Aorta (tissue), 5 donors: Measurements from ENCODE around the gene PRR7. TPM values are rescaled to one million over a fixed set of nuclear protein-coding genes. Genes with fewer than 3 reads are reported as not detected.

ENCODE experiments used
- ATAC-seq: fragments of 200-7000 bp; cut with Tn5 transposase; one replicate; pipeline ENCODE4 v1.9.1; 2022; ENCODE audit warnings: moderate library complexity; ENCODE audit not compliant: low FRiP score
- DNase-seq, 2 donors: peaks; one replicate each; pipeline ENCODE4 v3.0.0-alpha.2; 2020
- H3K27ac ChIP-seq, 2 donors: one replicate each; pipeline ENCODE4 v1.5.1; 2013; ENCODE audit warnings: low read length in 2 of 2, mild to moderate bottlenecking in 2 of 2, moderate library complexity in 2 of 2, control low read depth in 1 of 2, inconsistent platforms in 1 of 2, low read depth in 1 of 2
- H3K27me3 ChIP-seq, 2 donors: one replicate each; pipeline ENCODE4 v1.6.1; 2013; ENCODE audit warnings: control low read depth in 1 of 2, low read length in 1 of 2, mild to moderate bottlenecking in 1 of 2, moderate library complexity in 1 of 2; ENCODE audit not compliant: insufficient read depth in 2 of 2, control insufficient read depth in 1 of 2
- H3K36me3 ChIP-seq, 2 donors: one replicate each; pipeline ENCODE4 v1.6.1; 2013; ENCODE audit warnings: control low read depth in 1 of 2, low read length in 1 of 2, mild to moderate bottlenecking in 1 of 2; ENCODE audit not compliant: insufficient read depth in 2 of 2, control insufficient read depth in 1 of 2
- H3K4me1 ChIP-seq, 2 donors: one replicate each; pipeline ENCODE4 v1.6.1; 2013; ENCODE audit warnings: low read length in 2 of 2, control low read depth in 1 of 2, mild to moderate bottlenecking in 1 of 2, moderate library complexity in 1 of 2; ENCODE audit not compliant: insufficient read depth in 2 of 2, control insufficient read depth in 1 of 2
- H3K4me3 ChIP-seq, 2 donors: one replicate each; pipeline ENCODE4 v1.5.1; 2013; ENCODE audit warnings: low read length in 2 of 2, control low read depth in 1 of 2, mild to moderate bottlenecking in 1 of 2
- H3K9me3 ChIP-seq: one replicate; pipeline ENCODE4 v1.6.1; 2013; ENCODE audit warnings: mild to moderate bottlenecking, low read length; ENCODE audit not compliant: control insufficient read depth
- WGBS, 2 donors: extraction: QIAGEN DNeasy Blood & Tissue Kit; methylation state at CpG; one replicate each; pipeline ENCODE4 v1.1.7; 2013; 5-methylcytosine and 5-hydroxymethylcytosine counted together
- intact Hi-C, 2 donors: fragments of 100-400 bp; cut with DNase I; formaldehyde crosslinking; loops; one replicate each; pipeline versions ENCODE4 v1.14.2 to v1.15.0; 2022
- long read RNA-seq, 2 donors: library from polyadenylated mRNA; unstranded; transcript quantifications; one replicate each; pipeline ENCODE4 v2.0.0, GENCODE V29; 2020 to 2021
- polyA plus RNA-seq, 2 donors: library from polyadenylated mRNA; stranded (reverse); fragments of 200-250 nt; gene quantifications; one replicate each; pipeline ENCODE4 v1.2.3, GENCODE V29; 2013
- total RNA-seq, 2 donors: library from RNA; stranded (reverse); fragmentation: NEBNext Ultra II Directional; extraction: Animal tissue kit (Norgen Biotek cat#: 25700); gene quantifications; one replicate each; pipeline ENCODE4 v1.2.1, GENCODE V29; 2021
- donor health status: healthy with polysubstance abuse.
- donor health status: Bipolar disorder and iron deficiency.
- donor health status: DM: no; HTN: no; CAD: no.
- donor health status: DM: no; HTN: no; CAD: no.
- donor health status: DM: yes; HTN: yes; CAD: no.

The PRR7 gene
- 1 to 10 TPM; 1.9 to 2.0 TPM for total RNA-seq
- under 1 TPM in 1 of 2 donors, not detected in 1; 0.74 TPM for polyA plus RNA-seq
- long read RNA-seq, donor 1, partial matches to known transcripts = 1 of 2 reads
- long read RNA-seq, donor 1, other reads (novel, unspliced or antisense) = 1 of 2 reads
- long read RNA-seq, donor 2, partial matches to known transcripts = 1 of 4 reads
- long read RNA-seq, donor 2, other reads (novel, unspliced or antisense) = 3 of 4 reads

DNA sequence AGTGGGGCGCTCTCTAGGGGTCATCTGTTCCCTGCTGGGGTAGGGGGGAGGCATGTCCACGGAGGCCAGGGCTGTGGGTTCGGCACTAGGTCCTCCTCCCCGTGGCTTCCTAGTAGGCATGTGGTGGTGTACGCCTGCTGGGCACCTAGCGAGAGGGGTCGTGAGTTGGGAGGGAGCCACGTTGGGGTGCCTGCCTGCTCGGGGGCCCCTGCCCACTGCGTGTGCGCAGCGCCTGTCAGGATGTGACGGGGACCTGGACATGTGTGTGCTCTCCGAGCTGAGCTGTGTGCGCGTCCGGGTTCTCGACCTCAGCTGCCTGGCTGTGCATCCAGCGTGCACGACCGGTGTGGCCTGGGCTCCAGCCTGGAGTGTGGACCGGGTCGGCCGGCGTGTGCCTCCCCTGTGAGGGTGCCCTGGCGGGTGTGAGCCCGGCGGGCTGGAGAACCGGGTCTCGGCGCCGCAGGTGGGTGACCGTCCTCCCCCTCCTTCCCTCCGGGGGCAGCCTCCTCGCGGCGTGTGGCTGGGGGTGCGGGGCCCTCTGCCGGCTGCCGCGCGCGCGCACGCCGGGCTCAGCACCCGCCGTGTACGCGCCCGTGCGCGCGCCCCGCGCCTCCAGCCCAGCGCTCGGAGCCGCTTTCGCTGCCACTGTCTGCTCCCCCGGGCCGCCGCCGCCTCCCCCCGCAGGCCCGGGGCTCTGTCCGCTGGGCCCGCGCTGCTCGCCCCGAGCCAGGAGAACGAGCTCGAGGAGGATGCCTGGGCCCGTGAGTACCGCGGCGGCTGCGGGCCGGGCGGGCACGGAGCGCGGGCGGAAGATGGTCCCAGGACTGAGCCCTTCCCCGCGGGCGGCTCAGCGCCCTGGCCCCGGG lies at the start of gene PRR7:
TSS of gene PRR7 (plus strand) at position 615 of the 866 bp plus-strand sequence. CDS start 8,254 bp downstream, outside the sequence.
- H3K27ac ChIP-seq = no peak within 1 kb of the TSS
- H3K27me3 ChIP-seq = no peaks in the 10 kb centered on the region

GRCh38 chr5:177397875-177398390 lies 48.7 kb upstream of the PRR7 start:
- ATAC-seq (no peak), DNase-seq (no peak)
- H3K9me3 ChIP-seq = no peaks in the 10 kb centered on the region
- H3K27me3 ChIP-seq = no peaks in the 10 kb centered on the region
- H3K4me3 ChIP-seq = no peak overlapping the region
- H3K36me3 ChIP-seq = no peaks in the 10 kb centered on the region
- WGBS, 2 donors = 89 to 91% methylated on average over 14 to 16 of the region's 16 CpGs
- no peaks in the 10 kb centered on the region for H3K4me1 ChIP-seq
- no peak overlapping the region for H3K27ac ChIP-seq
- intact Hi-C loops = no loop called here

More for the DNA sequence above, at the start of gene PRR7:
- H3K36me3 ChIP-seq = no peaks in the 10 kb centered on the region
- no peaks in the 10 kb centered on the region for H3K9me3 ChIP-seq
- WGBS, 2 donors = 1% methylated on average over 56 to 89 of the region's 89 CpGs
- intact Hi-C loops = no loop called here
- peak; percentile 61 for ATAC-seq
- H3K4me3 ChIP-seq = peak within 1 kb of the TSS; percentile 29 to 41
- peak; percentile 74 to 89 for DNase-seq
- H3K4me1 ChIP-seq = no peaks in the 10 kb centered on the region

DNA sequence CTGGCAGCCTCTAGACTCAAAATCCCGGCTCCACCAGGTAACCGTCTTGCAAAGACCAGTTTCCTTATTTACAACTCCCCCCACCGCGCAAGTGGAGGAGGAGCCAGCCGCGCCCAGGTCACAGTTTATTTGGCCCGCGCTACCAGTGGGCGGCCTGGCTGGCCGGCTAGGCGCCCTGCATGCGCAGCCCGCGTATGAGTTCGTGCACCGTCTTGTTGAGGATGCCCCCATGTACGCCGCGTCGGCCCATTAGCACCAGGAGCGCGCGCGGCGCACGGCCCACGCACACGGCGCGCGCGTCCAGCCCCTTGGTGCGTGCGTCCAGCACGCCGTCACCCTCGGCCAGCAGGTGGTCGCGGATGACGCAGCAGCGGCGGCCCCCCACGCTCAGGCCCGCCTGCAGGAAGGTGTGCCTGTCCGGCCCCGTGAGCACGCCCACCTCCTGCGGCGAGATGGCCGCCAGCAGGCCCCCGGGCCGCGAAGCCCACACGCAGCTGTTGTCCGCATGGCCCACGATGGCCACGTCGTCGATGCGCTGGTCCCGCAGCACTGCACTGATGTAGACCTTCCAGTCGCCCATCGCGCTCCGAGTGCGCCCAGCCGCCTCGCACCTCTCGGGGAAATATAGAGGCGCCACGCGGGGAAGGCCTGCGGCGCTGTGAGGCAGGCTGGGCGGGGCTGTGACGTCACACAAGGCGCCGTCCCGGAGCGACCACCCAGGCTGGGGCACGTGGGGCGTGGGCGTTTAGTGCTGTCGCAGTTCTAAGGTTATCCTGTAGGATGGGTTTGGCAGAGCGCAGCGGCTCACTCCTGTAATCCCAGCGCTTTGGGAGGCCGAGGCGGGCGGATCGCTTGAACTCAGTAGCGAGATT lies 46.4 kb upstream of the PRR7 start, which contains the start of gene PFN3:
TSS of gene PFN3 (minus strand) at position 665 of the 872 bp plus-strand sequence. CDS start at position 580, 85 bp downstream.
- no peak within 1 kb of the TSS for H3K4me3 ChIP-seq

GRCh38 chr5:177402271-177403043 lies 44.2 kb upstream of the PRR7 start:
- intact Hi-C loops = no loop called here
- Histone ChIP-seq H3K36me3 (no peaks in the 10 kb centered on the region), H3K27ac (no peak overlapping the region), H3K4me3 (no peak overlapping the region), H3K9me3 (no peaks in the 10 kb centered on the region), H3K4me1 (no peaks in the 10 kb centered on the region), H3K27me3 (peaks cover 0 to 3% of the 10 kb centered on the region in 2 donors)
- no peak for ATAC-seq
- peak; percentile 55 to 84 for DNase-seq
- WGBS, 2 donors = 4 to 6% methylated on average over 44 to 49 of the region's 49 CpGs

More for the DNA sequence above, 46.4 kb upstream of the PRR7 start, which contains the start of gene PFN3:
- H3K4me1 ChIP-seq = no peaks in the 10 kb centered on the region
- H3K27me3 ChIP-seq = peaks cover 0 to 3% of the 10 kb centered on the region in 2 donors
- ATAC-seq (no peak), DNase-seq (no peak)
- 8 to 11% methylated on average over 89 to 92 of the region's 92 CpGs for WGBS, 2 donors
- intact Hi-C loops = no loop called here
- no peak within 1 kb of the TSS for H3K27ac ChIP-seq
- no peaks in the 10 kb centered on the region for H3K9me3 ChIP-seq
- no peaks in the 10 kb centered on the region for H3K36me3 ChIP-seq

- peak; percentile 3 for ATAC-seq
- H3K4me3 ChIP-seq = no peak overlapping the region
- peaks cover 0 to 3% of the 10 kb centered on the region in 2 donors for H3K27me3 ChIP-seq
- H3K4me1 ChIP-seq = no peaks in the 10 kb centered on the region
- H3K27ac ChIP-seq = no peak overlapping the region
- no peaks in the 10 kb centered on the region for H3K9me3 ChIP-seq
- WGBS, 2 donors = 2% methylated on average over 48 to 61 of the region's 61 CpGs
- H3K36me3 ChIP-seq = no peaks in the 10 kb centered on the region
- intact Hi-C loops = no loop called here
- DNase-seq = no peak
These were observed 43.4 kb upstream of the PRR7 start for GRCh38 chr5:177403102-177403791.

DNA sequence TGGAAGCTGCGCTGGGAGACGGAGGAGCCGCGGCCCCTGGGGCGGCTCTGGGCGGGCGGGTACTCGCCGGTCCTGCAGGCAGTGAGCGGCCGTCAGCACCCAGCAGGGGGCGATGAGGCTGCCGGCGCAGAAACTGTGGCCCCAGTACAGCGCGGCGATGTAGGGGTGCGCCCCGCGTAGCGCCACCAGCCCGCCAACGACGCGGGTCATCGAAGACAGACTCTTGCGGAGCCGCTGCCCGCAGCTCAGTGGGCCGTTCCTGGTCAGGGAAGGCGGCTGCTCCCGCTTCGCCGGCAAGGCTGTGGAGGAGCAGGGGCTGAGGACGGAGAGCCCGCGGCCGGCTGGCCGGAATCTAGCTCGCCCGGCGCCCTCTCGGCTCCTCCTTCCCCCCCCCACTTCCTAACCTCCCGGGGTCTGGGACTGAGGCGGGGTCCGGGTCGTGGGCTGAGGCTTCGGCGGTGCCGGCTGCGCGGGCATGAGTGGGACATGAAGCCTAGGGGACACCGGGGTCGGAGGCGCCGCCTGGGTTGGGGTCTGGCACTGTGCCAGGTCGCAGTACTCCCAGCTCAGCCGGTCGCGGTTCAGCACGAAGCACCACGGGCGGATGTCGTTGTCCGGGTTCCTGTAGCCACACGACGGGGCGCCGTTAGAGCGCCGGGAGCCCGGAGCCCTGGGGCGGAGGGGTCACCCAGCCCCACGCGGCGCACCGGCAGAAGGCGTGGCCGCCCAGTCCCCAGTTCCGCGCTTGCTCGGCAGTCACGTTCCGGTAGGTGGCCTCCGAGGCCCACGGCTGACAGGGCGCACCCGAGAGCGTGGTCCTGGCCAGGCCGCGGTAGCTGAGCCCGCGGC lies 42.6 kb upstream of the PRR7 start:
- Histone ChIP-seq H3K27me3 (peaks cover 0 to 3% of the 10 kb centered on the region in 2 donors), H3K4me1 (no peaks in the 10 kb centered on the region), H3K9me3 (no peaks in the 10 kb centered on the region), H3K27ac (no peak overlapping the region), H3K4me3 (peak overlapping the region in 1 of 2 donors; percentile 0), H3K36me3 (no peaks in the 10 kb centered on the region)
- WGBS, 2 donors = 0% methylated on average over 84 to 93 of the region's 93 CpGs
- ATAC-seq (peak; percentile 95), DNase-seq (peak; percentile 90 to 96)
- intact Hi-C loops = loop anchor here in 1 of 2 donors (1.0 kb wide), 1 partner anchor 50 kb away; no protein-coding TSS in a partner anchor
